DOHH2 (cell line): Measurements from ENCODE around the gene PRCD.

Experiments
- H3F3A ChIP-seq: fragments of 200-600 bp; sonication (generic), shearing (Covaris generic); 2 replicates; pipeline ENCODE4 v1.6.0; 2016; ENCODE audit warnings: antibody characterized with exemption, mild to moderate bottlenecking; ENCODE audit not compliant: control insufficient read depth, insufficient read depth
- H3K27ac ChIP-seq: fragments of 200-600 bp; sonication (generic); 2 replicates; pipeline ENCODE4 v1.5.1; 2014; ENCODE audit warnings: low read depth, mild to moderate bottlenecking, low read length, moderate library complexity
- H3K27me3 ChIP-seq: fragments of 200-600 bp; sonication (generic); 2 replicates; pipeline ENCODE4 v1.6.1; 2014; ENCODE audit warnings: mild to moderate bottlenecking, low read length, mixed read lengths; ENCODE audit not compliant: control insufficient read depth
- H3K36me3 ChIP-seq: fragments of 200-600 bp; sonication (generic); 2 replicates; pipeline ENCODE4 v1.6.1; 2014; ENCODE audit warnings: mild to moderate bottlenecking, low read length, moderate library complexity, mixed read lengths; ENCODE audit not compliant: control insufficient read depth
- H3K4me1 ChIP-seq: fragments of 200-600 bp; sonication (generic); 2 replicates; pipeline ENCODE4 v1.6.1; 2014; ENCODE audit warnings: mild to moderate bottlenecking, low read length, mixed read lengths; ENCODE audit not compliant: control insufficient read depth
- H3K4me2 ChIP-seq: fragments of 200-600 bp; sonication (generic); 2 replicates; pipeline ENCODE4 v1.6.0; 2014; ENCODE audit warnings: mild to moderate bottlenecking, low read length, moderate library complexity
- H3K4me3 ChIP-seq: fragments of 200-600 bp; sonication (generic); 2 replicates; pipeline ENCODE4 v1.5.1; 2014; ENCODE audit warnings: mild to moderate bottlenecking, low read length, mixed read lengths
- H3K79me2 ChIP-seq: fragments of 200-600 bp; sonication (generic); 2 replicates; pipeline ENCODE4 v1.6.1; 2014; ENCODE audit warnings: mild to moderate bottlenecking, low read length, mixed read lengths; ENCODE audit not compliant: control insufficient read depth
- H3K9me2 ChIP-seq: fragments of 200-600 bp; sonication (generic); replicated peaks from 2 replicates; pipeline ENCODE4 v1.6.1; 2014; ENCODE audit warnings: mild to moderate bottlenecking, low read length, mixed read lengths; ENCODE audit not compliant: control insufficient read depth
- H3K9me3 ChIP-seq: fragments of 200-600 bp; sonication (generic); 2 replicates; pipeline ENCODE4 v1.6.1; 2014; ENCODE audit warnings: antibody characterized with exemption, low read length, mixed read lengths; ENCODE audit not compliant: control insufficient read depth, insufficient read depth
- H4K20me1 ChIP-seq: fragments of 200-600 bp; sonication (generic); 2 replicates; pipeline ENCODE4 v1.6.0; 2014; ENCODE audit warnings: low read depth, mild to moderate bottlenecking, antibody characterized with exemption, low read length, moderate library complexity; ENCODE audit not compliant: control insufficient read depth, insufficient read depth
- EZH2phosphoT487 ChIP-seq: fragments of 200-600 bp; sonication (generic); IDR thresholded peaks from 2 replicates; pipeline ENCODE4 v1.6.1; 2017; ENCODE audit warnings: borderline replicate concordance, mild to moderate bottlenecking, antibody characterized with exemption, low read length, moderate library complexity, mixed read lengths
- TF ChIP-seq, protein P1 (sequence below): fragments of 200-600 bp; sonication (generic); IDR thresholded peaks from one replicate; pipeline ENCODE4 v1.5.1; 2014; ENCODE audit warnings: antibody characterized with exemption, mild to moderate bottlenecking, low read depth, low read length; ENCODE audit not compliant: poor library complexity, severe bottlenecking

PRCD gene

DNA sequence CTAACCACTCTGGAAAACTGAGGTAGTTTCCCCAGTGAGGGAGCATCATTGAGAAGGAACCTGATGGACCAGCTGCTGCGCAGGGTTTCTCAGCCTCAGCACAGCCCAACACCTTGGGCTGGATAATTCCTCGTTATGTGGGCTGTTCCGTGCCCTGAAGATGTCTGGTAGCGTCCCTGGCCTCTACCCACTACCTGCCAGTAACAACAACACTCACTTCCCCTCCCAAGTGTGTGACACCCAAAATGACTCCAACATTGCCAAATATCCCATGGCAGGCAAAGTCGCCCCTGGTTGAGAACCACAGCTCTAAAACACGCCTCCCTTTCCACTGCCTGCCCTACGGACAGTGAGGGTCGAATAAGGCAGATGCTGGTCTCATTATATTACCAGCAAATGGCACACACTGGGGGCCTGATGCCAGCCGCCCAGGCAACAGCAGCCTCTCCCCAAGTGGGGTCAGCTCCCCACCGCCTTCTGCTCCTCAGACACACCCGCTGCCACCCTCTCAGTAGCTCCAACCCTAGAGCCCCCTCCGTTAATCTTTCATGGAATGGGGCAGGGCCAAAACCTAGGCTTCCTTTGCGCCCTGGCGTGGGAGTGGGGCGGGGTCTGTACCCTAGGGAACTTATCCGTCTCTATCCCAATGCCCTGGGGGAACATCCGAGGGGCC, 39.6 kb upstream of the PRCD start:
- TF ChIP-seq, protein P1, sequence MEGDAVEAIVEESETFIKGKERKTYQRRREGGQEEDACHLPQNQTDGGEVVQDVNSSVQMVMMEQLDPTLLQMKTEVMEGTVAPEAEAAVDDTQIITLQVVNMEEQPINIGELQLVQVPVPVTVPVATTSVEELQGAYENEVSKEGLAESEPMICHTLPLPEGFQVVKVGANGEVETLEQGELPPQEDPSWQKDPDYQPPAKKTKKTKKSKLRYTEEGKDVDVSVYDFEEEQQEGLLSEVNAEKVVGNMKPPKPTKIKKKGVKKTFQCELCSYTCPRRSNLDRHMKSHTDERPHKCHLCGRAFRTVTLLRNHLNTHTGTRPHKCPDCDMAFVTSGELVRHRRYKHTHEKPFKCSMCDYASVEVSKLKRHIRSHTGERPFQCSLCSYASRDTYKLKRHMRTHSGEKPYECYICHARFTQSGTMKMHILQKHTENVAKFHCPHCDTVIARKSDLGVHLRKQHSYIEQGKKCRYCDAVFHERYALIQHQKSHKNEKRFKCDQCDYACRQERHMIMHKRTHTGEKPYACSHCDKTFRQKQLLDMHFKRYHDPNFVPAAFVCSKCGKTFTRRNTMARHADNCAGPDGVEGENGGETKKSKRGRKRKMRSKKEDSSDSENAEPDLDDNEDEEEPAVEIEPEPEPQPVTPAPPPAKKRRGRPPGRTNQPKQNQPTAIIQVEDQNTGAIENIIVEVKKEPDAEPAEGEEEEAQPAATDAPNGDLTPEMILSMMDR, result no peak
- no peak for TF ChIP-seq EZH2phosphoT487
- peaks cover 25% of the 10 kb centered on the region for H3K36me3 ChIP-seq
- peak overlapping the region; percentile 92 for H3K4me2 ChIP-seq
- H3K9me3 ChIP-seq, result no peaks in the 10 kb centered on the region
- peaks cover 63% of the 10 kb centered on the region for H3K4me1 ChIP-seq
- H3K9me2 ChIP-seq, result no peaks in the 10 kb centered on the region
- H3F3A ChIP-seq, result peaks cover 3% of the 10 kb centered on the region
- H4K20me1 ChIP-seq, result no peaks in the 10 kb centered on the region
- peak overlapping the region; percentile 24 for H3K27ac ChIP-seq
- H3K79me2 ChIP-seq, result peaks cover 53% of the 10 kb centered on the region
- H3K4me3 ChIP-seq, result peak overlapping the region; percentile 95
- H3K27me3 ChIP-seq, result no peaks in the 10 kb centered on the region

GRCh38 chr17:76500747-76501017, 39.2 kb upstream of the PRCD start:
- H3F3A ChIP-seq, result peaks cover 3% of the 10 kb centered on the region
- H4K20me1 ChIP-seq, result no peaks in the 10 kb centered on the region
- peak overlapping the region; percentile 95 for H3K4me3 ChIP-seq
- H3K79me2 ChIP-seq, result peaks cover 50% of the 10 kb centered on the region
- H3K9me3 ChIP-seq, result no peaks in the 10 kb centered on the region
- peak overlapping the region; percentile 92 for H3K4me2 ChIP-seq
- peaks cover 62% of the 10 kb centered on the region for H3K4me1 ChIP-seq
- H3K27ac ChIP-seq, result peak overlapping the region; percentile 24
- no peaks in the 10 kb centered on the region for H3K27me3 ChIP-seq
- H3K9me2 ChIP-seq, result no peaks in the 10 kb centered on the region
- no peak for TF ChIP-seq EZH2phosphoT487
- TF ChIP-seq, protein P1, result no peak
- H3K36me3 ChIP-seq, result peaks cover 25% of the 10 kb centered on the region

- peaks cover 62% of the 10 kb centered on the region for H3K4me1 ChIP-seq
Measured at GRCh38 chr17:76501018-76501826, 38.6 kb upstream of the PRCD start, which contains the start of gene RHBDF2. Gene RHBDF2 (minus strand): TSS chr17:76501423. CDS start chr17:76481524, 19,899 bp downstream.

More at GRCh38 chr17:76501018-76501826, 38.6 kb upstream of the PRCD start, which contains the start of gene RHBDF2:
- peaks cover 3% of the 10 kb centered on the region for H3F3A ChIP-seq
- peaks cover 45% of the 10 kb centered on the region for H3K79me2 ChIP-seq
- no peaks in the 10 kb centered on the region for H3K9me3 ChIP-seq
- H3K27ac ChIP-seq, result peak within 1 kb of the TSS; percentile 24
- H3K4me2 ChIP-seq, result peak within 1 kb of the TSS; percentile 92
- peak within 1 kb of the TSS; percentile 95 for H3K4me3 ChIP-seq
- H3K27me3 ChIP-seq, result no peaks in the 10 kb centered on the region
- no peaks in the 10 kb centered on the region for H4K20me1 ChIP-seq
- peaks cover 25% of the 10 kb centered on the region for H3K36me3 ChIP-seq
- TF ChIP-seq EZH2phosphoT487, result no peak
- TF ChIP-seq, protein P1, result no peak
- no peaks in the 10 kb centered on the region for H3K9me2 ChIP-seq
